Kidney (tissue), 22 donors: Measurements from ENCODE around the gene HSD11B2. TPM values are rescaled to one million over a fixed set of nuclear protein-coding genes. Genes with fewer than 3 reads are reported as not detected.
A peak's percentile ranks its signal among the peaks of the same experiment; 100 is the strongest.

Source experiments
- DNase-seq, 5 donors: peaks; one replicate each; pipeline ENCODE4 v3.0.0-alpha.2; 2013 to 2020
- FAIRE-seq: peaks from 2 replicates; lab custom pipeline; 2012; peaks lifted over from hg19 to GRCh38; lab: Jason Lieb, UNC
- H3K27ac ChIP-seq, 2 donors: one replicate each; pipeline ENCODE4 v1.7.0; 2013; ENCODE audit warnings: low read depth in 2 of 2, low read length in 2 of 2, inconsistent platforms in 1 of 2
- H3K27me3 ChIP-seq: one replicate; pipeline ENCODE4 v1.7.1; 2013; ENCODE audit warnings: low read length, inconsistent platforms; ENCODE audit not compliant: control insufficient read depth, insufficient read depth
- H3K36me3 ChIP-seq, 3 donors: one replicate each; pipeline versions ENCODE4 v1.7.0 to v1.7.1; 2013; ENCODE audit warnings: low read length in 3 of 3, control low read depth in 1 of 3, inconsistent platforms in 1 of 3; ENCODE audit not compliant: insufficient read depth in 3 of 3, control insufficient read depth in 2 of 3
- H3K4me1 ChIP-seq, 3 donors: one replicate each; pipeline versions ENCODE4 v1.7.0 to v1.7.1; 2013; ENCODE audit warnings: low read length in 3 of 3, inconsistent platforms in 1 of 3, low read depth in 1 of 3; ENCODE audit not compliant: control insufficient read depth in 2 of 3, insufficient read depth in 2 of 3
- H3K4me3 ChIP-seq, 3 donors: one replicate each; pipeline versions ENCODE4 v1.7.0 to v1.8.1; 2013; ENCODE audit warnings: low read length in 3 of 3, control low read depth in 1 of 3, inconsistent platforms in 1 of 3
- H3K9ac ChIP-seq, 3 donors: one replicate each; pipeline versions ENCODE4 v1.7.0 to v1.7.1; 2013; ENCODE audit warnings: low read length in 3 of 3, control low read depth in 1 of 3, inconsistent platforms in 1 of 3
- H3K9me3 ChIP-seq, 3 donors: one replicate each; pipeline versions ENCODE4 v1.7.0 to v1.7.1; 2013; ENCODE audit warnings: low read length in 3 of 3, control low read depth in 1 of 3, inconsistent platforms in 1 of 3; ENCODE audit not compliant: control insufficient read depth in 2 of 3, insufficient read depth in 1 of 3
- intact Hi-C: fragments of 100-400 bp; cut with DNase I; formaldehyde crosslinking; loops from one replicate; pipeline ENCODE4 v1.11.1; 2022
- long read RNA-seq, 10 donors: library from polyadenylated mRNA in 1 of 10; unstranded in 1 of 10; transcript quantifications; one replicate each; pipeline ENCODE4 v2.0.0 and lab custom pipeline, GENCODE V29; 2021 to 2026
- polyA plus RNA-seq: library from polyadenylated mRNA; stranded (reverse); fragments of 350-450 nt; fragmentation: Illumina TruSeq; extraction: RNeasy Lipid Tissue Mini Kit (QIAGEN cat#74804); gene quantifications from one replicate; pipeline ENCODE4 v1.2.3, GENCODE V29; 2014; ENCODE audit warnings: low read depth, low replicate concordance; ENCODE audit not compliant: insufficient read depth
- total RNA-seq: library from RNA; stranded (reverse); fragmentation: NEBNext Ultra II Directional; extraction: Animal tissue kit (Norgen Biotek cat#: 25700); gene quantifications from one replicate; pipeline ENCODE4 v1.2.1, GENCODE V29; 2021
- TF ChIP-seq, protein P1 (sequence below): IDR thresholded peaks from 3 replicates; pipeline ENCODE4 v1.5.1; 2012; ENCODE audit warnings: mild to moderate bottlenecking, moderate library complexity, borderline replicate concordance; ENCODE audit not compliant: insufficient read depth; ENCODE audit errors: extremely low read depth
- donor health status: control.
- donor health status: control.
- donor health status: control.
- donor health status: control.
- donor health status: control.
- donor health status: DM: yes; HTN: yes; CAD: no.
- donor health status: Normal renal cell carcinoma (clear cell type).

The HSD11B2 gene
- total RNA-seq, result 139 TPM
- 1,022 TPM for polyA plus RNA-seq
- long read RNA-seq, donor 1, transcript HSD11B2-201 (5 exons, 1,900 nt), result major isoform, 5 of 5 reads
- long read RNA-seq, donor 1, partial matches to known transcripts, result 0 of 5 reads
- long read RNA-seq, donor 1, other reads (novel, unspliced or antisense), result 0 of 5 reads
- long read RNA-seq, donor 2, transcript HSD11B2-201 (5 exons, 1,900 nt), result major isoform, 14 of 14 reads
- long read RNA-seq, donor 2, partial matches to known transcripts, result 0 of 14 reads
- long read RNA-seq, donor 2, other reads (novel, unspliced or antisense), result 0 of 14 reads
- long read RNA-seq, donor 3, transcript HSD11B2-201 (5 exons, 1,900 nt), result major isoform, 26 of 34 reads
- long read RNA-seq, donor 3, partial matches to known transcripts, result 8 of 34 reads
- long read RNA-seq, donor 3, other reads (novel, unspliced or antisense), result 0 of 34 reads
- long read RNA-seq, donor 4, transcript HSD11B2-201 (5 exons, 1,900 nt), result major isoform, 8 of 15 reads
- long read RNA-seq, donor 4, partial matches to known transcripts, result 7 of 15 reads
- long read RNA-seq, donor 4, other reads (novel, unspliced or antisense), result 0 of 15 reads
- long read RNA-seq, donor 5, partial matches to known transcripts, result 0 of 1 reads
- long read RNA-seq, donor 5, other reads (novel, unspliced or antisense), result 0 of 1 reads
- long read RNA-seq, donor 6, transcript HSD11B2-201 (5 exons, 1,900 nt), result major isoform, 5 of 5 reads
- long read RNA-seq, donor 6, partial matches to known transcripts, result 0 of 5 reads
- long read RNA-seq, donor 6, other reads (novel, unspliced or antisense), result 0 of 5 reads
- long read RNA-seq, donor 7, transcript HSD11B2-201 (5 exons, 1,900 nt), result major isoform, 9 of 29 reads
- long read RNA-seq, donor 7, partial matches to known transcripts, result 12 of 29 reads
- long read RNA-seq, donor 7, other reads (novel, unspliced or antisense), result 8 of 29 reads
- long read RNA-seq, donor 8, transcript HSD11B2-201 (5 exons, 1,900 nt), result major isoform, 14 of 15 reads
- long read RNA-seq, donor 8, partial matches to known transcripts, result 0 of 15 reads
- long read RNA-seq, donor 8, other reads (novel, unspliced or antisense), result 0 of 15 reads
- long read RNA-seq, donor 9, transcript HSD11B2-201 (5 exons, 1,900 nt), result major isoform, 11 of 38 reads
- long read RNA-seq, donor 9, partial matches to known transcripts, result 27 of 38 reads
- long read RNA-seq, donor 9, other reads (novel, unspliced or antisense), result 0 of 38 reads
- long read RNA-seq, donor 10, transcript HSD11B2-201 (5 exons, 1,900 nt), result major isoform, 16 of 83 reads
- long read RNA-seq, donor 10, partial matches to known transcripts, result 67 of 83 reads
- long read RNA-seq, donor 10, other reads (novel, unspliced or antisense), result 0 of 83 reads

DNA sequence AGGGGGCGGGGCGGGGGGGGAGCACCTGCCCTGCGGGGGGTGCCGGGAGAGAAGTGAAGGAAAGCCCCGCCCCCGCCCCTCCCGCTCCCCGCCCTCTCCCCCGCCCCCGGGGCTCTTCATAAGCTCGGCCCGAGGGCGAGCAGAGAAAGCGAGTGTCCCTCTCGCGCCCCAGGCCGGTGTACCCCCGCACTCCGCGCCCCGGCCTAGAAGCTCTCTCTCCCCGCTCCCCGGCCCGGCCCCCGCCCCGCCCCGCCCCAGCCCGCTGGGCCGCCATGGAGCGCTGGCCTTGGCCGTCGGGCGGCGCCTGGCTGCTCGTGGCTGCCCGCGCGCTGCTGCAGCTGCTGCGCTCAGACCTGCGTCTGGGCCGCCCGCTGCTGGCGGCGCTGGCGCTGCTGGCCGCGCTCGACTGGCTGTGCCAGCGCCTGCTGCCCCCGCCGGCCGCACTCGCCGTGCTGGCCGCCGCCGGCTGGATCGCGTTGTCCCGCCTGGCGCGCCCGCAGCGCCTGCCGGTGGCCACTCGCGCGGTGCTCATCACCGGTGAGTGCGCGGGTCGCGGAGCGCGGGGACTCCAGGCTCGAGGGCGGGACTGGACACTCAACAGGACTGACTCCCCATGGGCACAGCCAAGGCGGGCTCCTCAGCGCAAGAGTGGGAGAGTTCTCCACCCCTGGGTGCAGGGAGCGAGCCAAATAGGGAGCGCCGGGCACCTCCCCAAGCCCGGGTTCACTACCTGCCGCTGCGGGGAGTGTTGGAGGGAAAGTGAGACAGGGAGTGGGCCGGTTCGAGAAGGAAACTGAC lies at the start of gene HSD11B2:
HSD11B2 (plus strand) TSS at position 145 of the 798 bp plus-strand sequence; CDS start at position 273, 128 bp downstream.
- DNase-seq, result peak; percentile 66 to 87 (median 80)
- H3K4me1 ChIP-seq, result peaks cover 0 to 47% (median 35%) of the 10 kb centered on the region in 3 donors
- H3K9ac ChIP-seq, result peak within 1 kb of the TSS in 2 of 3 donors; percentile 63 to 95
- peaks cover 0 to 3% (median 0%) of the 10 kb centered on the region in 3 donors for H3K36me3 ChIP-seq
- peak within 1 kb of the TSS; percentile 61 to 86 (median 70) for H3K4me3 ChIP-seq
- TF ChIP-seq, protein P1, sequence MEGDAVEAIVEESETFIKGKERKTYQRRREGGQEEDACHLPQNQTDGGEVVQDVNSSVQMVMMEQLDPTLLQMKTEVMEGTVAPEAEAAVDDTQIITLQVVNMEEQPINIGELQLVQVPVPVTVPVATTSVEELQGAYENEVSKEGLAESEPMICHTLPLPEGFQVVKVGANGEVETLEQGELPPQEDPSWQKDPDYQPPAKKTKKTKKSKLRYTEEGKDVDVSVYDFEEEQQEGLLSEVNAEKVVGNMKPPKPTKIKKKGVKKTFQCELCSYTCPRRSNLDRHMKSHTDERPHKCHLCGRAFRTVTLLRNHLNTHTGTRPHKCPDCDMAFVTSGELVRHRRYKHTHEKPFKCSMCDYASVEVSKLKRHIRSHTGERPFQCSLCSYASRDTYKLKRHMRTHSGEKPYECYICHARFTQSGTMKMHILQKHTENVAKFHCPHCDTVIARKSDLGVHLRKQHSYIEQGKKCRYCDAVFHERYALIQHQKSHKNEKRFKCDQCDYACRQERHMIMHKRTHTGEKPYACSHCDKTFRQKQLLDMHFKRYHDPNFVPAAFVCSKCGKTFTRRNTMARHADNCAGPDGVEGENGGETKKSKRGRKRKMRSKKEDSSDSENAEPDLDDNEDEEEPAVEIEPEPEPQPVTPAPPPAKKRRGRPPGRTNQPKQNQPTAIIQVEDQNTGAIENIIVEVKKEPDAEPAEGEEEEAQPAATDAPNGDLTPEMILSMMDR, result no peak
- no peak for FAIRE-seq
- peaks cover 3% of the 10 kb centered on the region for H3K27me3 ChIP-seq
- intact Hi-C loops, result no loop called here
- peak within 1 kb of the TSS; percentile 93 to 98 for H3K27ac ChIP-seq
- H3K9me3 ChIP-seq, result no peaks in the 10 kb centered on the region

DNA sequence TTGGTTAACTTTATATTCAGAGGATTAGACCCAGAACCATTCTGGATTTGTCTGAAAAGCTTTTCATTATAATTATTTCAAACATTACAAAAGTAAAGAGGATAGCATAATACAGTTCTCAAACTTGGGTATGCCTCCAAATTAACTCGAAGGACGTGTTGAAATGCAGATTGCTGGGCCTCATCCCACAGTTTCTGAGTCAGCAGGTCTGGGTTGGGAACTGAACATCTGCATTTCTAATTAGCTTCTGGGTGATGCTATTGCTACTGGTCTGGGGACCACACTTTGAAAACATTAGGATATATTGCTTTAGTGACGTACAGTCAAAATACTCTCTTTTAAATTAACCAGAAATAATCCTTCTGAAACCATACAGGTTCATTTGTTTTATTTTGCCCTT lies 47.6 kb upstream of the HSD11B2 start:
- TF ChIP-seq, protein P1, result no peak
- no peaks in the 10 kb centered on the region for H3K4me1 ChIP-seq
- no peak overlapping the region for H3K4me3 ChIP-seq
- intact Hi-C loops, result no loop called here
- no peaks in the 10 kb centered on the region for H3K36me3 ChIP-seq
- no peak overlapping the region for H3K9ac ChIP-seq
- H3K9me3 ChIP-seq, result no peaks in the 10 kb centered on the region
- DNase-seq (no peak), FAIRE-seq (no peak)
- H3K27ac ChIP-seq, result no peak overlapping the region
- no peaks in the 10 kb centered on the region for H3K27me3 ChIP-seq
